Hepatocyte (in vitro differentiated cells): ENCODE data around the gene SLC26A1.

Experiments
- EZH2 ChIP-seq: fragments of 200-600 bp; sonication (generic); IDR thresholded peaks from 2 replicates; pipeline ENCODE4 v1.6.1; 2016; ENCODE audit warnings: antibody characterized with exemption, mild to moderate bottlenecking, borderline replicate concordance
- TF ChIP-seq, protein P1 (sequence below): fragments of 200-600 bp; sonication (generic); IDR thresholded peaks from 2 replicates; pipeline ENCODE4 v1.5.1; 2016; ENCODE audit warnings: antibody characterized with exemption, mild to moderate bottlenecking; ENCODE audit not compliant: poor library complexity

DNA sequence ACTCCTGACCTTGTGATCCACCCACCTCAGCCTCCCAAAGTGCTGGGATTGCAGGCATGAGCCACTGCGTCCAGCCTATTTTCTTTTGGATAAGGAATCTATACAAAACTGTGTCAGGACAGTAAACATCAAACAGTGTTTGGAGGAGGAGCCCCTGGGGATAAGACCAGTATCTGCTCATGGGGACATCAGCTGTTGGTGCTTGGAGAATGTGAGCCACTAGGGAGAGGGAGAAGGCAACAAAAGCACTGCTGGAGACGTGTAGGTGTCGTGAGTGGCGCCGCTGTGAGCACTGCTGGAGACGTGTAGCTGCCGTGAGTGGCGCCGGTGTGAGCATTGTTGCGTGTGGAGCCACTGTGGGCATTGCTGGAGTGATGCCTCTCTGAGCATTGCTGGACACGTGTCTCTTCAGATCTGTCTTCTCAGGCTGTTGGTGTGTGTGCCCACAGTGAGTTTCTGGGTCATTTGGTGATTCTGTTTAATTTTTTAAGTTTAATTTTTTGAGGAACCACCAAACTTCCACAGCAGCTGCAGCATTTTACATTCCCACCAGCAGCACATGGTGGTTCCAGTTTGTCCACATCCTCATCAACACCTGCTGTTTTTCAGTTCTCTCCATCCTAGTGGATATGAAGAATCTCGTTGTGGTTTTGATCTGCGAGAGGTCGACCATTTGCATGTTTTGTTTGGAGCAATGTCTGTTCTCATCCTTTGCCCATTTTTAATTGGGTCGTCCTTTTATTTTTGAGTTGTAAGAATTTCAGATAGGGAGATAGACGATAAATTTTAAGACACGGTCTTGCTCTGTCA, 38.8 kb downstream of the SLC26A1 start:
- TF ChIP-seq, protein P1, sequence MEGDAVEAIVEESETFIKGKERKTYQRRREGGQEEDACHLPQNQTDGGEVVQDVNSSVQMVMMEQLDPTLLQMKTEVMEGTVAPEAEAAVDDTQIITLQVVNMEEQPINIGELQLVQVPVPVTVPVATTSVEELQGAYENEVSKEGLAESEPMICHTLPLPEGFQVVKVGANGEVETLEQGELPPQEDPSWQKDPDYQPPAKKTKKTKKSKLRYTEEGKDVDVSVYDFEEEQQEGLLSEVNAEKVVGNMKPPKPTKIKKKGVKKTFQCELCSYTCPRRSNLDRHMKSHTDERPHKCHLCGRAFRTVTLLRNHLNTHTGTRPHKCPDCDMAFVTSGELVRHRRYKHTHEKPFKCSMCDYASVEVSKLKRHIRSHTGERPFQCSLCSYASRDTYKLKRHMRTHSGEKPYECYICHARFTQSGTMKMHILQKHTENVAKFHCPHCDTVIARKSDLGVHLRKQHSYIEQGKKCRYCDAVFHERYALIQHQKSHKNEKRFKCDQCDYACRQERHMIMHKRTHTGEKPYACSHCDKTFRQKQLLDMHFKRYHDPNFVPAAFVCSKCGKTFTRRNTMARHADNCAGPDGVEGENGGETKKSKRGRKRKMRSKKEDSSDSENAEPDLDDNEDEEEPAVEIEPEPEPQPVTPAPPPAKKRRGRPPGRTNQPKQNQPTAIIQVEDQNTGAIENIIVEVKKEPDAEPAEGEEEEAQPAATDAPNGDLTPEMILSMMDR, result no peak
- no peak for TF ChIP-seq EZH2
